ENCODE data around the gene UPK3A.

Gene UPK3A

DNA sequence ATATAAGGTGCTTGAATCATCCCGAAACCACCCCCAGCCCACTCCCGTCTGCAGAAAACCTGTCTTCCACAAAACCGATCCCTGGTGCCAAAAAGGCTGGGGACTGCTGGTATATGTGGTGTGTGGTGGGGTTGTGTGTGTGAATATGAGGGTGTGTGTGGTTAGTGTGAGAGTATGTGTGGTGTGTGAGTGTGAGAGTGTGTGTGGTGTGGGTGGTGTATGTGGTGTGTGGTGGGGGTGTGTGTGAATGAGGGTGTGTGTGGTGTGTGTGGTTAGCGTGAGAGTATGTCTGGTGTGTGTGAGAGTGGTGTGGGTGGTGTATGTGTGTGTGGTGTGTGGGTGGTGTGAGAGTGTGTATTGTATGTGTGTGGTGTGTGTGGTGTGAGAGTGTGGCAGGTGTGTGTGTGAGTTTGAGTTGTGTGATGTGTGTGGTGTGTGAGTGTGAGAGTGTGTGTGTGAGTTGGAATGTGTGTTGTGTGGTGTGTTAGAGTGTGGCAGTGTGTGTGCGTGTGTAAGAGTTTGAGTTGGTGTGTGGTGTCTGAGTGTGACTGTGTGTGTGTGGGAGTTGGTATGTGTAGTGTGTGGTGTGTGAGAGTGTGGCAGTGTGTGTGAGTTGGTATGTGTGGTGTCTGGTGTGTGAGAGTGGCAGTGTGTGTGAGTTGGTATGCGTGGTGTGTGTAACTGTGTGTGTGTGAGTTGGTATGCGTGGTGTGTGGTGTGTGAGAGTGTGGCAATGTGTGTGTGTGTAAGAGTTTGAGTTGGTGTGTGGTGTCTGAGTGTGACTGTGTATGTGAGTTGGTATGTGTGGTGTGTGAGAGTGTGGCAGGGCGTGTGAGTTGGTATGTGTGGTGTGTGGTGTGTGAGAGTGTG, 6.5 kb downstream of the UPK3A start:
- no peak for TF ChIP-seq FOXP2 (optimal IDR thresholded peaks at IDR 0.05; ENCODE audit: borderline replicate concordance, extremely low read depth, extremely low read length, insufficient read depth)
- no peak for TF ChIP-seq TAF1 (IDR thresholded peaks at IDR 0.05; ENCODE audit: borderline replicate concordance, insufficient read depth, low read length)
- TF ChIP-seq, protein P1, sequence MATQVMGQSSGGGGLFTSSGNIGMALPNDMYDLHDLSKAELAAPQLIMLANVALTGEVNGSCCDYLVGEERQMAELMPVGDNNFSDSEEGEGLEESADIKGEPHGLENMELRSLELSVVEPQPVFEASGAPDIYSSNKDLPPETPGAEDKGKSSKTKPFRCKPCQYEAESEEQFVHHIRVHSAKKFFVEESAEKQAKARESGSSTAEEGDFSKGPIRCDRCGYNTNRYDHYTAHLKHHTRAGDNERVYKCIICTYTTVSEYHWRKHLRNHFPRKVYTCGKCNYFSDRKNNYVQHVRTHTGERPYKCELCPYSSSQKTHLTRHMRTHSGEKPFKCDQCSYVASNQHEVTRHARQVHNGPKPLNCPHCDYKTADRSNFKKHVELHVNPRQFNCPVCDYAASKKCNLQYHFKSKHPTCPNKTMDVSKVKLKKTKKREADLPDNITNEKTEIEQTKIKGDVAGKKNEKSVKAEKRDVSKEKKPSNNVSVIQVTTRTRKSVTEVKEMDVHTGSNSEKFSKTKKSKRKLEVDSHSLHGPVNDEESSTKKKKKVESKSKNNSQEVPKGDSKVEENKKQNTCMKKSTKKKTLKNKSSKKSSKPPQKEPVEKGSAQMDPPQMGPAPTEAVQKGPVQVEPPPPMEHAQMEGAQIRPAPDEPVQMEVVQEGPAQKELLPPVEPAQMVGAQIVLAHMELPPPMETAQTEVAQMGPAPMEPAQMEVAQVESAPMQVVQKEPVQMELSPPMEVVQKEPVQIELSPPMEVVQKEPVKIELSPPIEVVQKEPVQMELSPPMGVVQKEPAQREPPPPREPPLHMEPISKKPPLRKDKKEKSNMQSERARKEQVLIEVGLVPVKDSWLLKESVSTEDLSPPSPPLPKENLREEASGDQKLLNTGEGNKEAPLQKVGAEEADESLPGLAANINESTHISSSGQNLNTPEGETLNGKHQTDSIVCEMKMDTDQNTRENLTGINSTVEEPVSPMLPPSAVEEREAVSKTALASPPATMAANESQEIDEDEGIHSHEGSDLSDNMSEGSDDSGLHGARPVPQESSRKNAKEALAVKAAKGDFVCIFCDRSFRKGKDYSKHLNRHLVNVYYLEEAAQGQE (IDR thresholded peaks at IDR 0.05; ENCODE audit: insufficient read depth in 1 of 2, low read depth in 2 of 2, low read length in 2 of 2): no peak
- TF ChIP-seq POLR2AphosphoS5 (IDR thresholded peaks at IDR 0.05; ENCODE audit: low read depth, low read length): no peak
- no peak for TF ChIP-seq SIN3A (IDR thresholded peaks at IDR 0.05; ENCODE audit: borderline replicate concordance, insufficient read depth, low read length)

DNA sequence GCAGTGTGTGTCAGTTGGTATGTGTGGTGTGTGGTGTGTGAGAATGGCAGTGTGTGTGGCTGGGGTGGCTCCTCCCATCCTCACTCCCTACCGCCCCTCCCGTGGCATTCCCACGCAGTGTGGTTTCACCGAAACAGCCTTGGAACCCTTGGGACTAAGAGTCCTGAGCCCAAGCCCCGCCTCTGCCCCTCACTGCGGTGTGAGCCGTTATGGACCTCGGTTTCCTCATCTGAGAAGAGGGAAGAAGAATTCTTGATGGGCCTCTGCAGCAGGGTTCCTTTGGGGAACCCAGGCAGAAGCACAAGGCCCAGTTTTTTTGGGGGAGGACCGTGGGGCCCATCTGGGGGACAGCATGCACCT, 7.2 kb downstream of the UPK3A start:
- TF ChIP-seq POLR2AphosphoS5 (IDR thresholded peaks at IDR 0.05; ENCODE audit: low read depth, low read length) (no peak), SIN3A (IDR thresholded peaks at IDR 0.05; ENCODE audit: borderline replicate concordance, insufficient read depth, low read length) (no peak), TAF1 (IDR thresholded peaks at IDR 0.05; ENCODE audit: borderline replicate concordance, insufficient read depth, low read length) (no peak), FOXP2 (optimal IDR thresholded peaks at IDR 0.05; ENCODE audit: borderline replicate concordance, extremely low read depth, extremely low read length, insufficient read depth) (no peak)
- TF ChIP-seq, protein P1 (IDR thresholded peaks at IDR 0.05; ENCODE audit: insufficient read depth in 1 of 2, low read depth in 2 of 2, low read length in 2 of 2): no peak

DNA sequence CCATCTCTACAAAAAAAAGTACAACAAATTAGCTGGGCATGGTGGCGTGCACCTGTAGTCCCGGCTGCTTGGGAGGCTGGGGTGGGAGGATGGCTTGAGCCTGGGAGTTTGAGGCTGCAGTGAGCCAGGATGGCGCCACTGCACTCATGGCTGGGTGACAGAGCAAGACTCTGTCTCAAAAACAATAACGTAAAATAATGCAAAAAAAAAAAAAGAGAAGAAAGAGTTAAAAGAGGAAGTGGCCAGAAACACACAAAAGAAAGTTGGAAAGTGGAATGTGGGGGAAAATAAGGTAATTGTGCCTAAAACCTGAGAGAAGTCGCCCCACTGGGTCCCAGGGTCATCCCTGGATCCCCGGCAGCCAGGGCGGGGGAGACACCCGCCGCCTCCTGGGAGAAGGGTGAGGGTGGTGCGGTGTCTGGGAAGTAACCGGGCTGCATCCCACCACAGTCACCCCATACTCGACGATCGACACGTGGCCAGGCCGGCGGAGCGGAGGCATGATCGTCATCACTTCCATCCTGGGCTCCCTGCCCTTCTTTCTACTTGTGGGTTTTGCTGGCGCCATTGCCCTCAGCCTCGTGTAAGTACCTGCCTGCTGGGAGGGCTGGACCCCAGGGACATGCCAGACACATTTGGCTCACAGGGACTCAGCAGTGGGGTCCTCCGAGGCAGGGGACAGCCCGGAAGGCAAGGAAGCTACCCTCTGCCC, 8.1 kb downstream of the UPK3A start:
- TF ChIP-seq TAF1 (IDR thresholded peaks at IDR 0.05; ENCODE audit: borderline replicate concordance, insufficient read depth, low read length): no peak
- no peak for TF ChIP-seq FOXP2 (optimal IDR thresholded peaks at IDR 0.05; ENCODE audit: borderline replicate concordance, extremely low read depth, extremely low read length, insufficient read depth)
- no peak for TF ChIP-seq SIN3A (IDR thresholded peaks at IDR 0.05; ENCODE audit: borderline replicate concordance, insufficient read depth, low read length)
- no peak for TF ChIP-seq POLR2AphosphoS5 (IDR thresholded peaks at IDR 0.05; ENCODE audit: low read depth, low read length)
- TF ChIP-seq, protein P1 (IDR thresholded peaks at IDR 0.05; ENCODE audit: insufficient read depth in 1 of 2, low read depth in 2 of 2, low read length in 2 of 2): no peak

DNA sequence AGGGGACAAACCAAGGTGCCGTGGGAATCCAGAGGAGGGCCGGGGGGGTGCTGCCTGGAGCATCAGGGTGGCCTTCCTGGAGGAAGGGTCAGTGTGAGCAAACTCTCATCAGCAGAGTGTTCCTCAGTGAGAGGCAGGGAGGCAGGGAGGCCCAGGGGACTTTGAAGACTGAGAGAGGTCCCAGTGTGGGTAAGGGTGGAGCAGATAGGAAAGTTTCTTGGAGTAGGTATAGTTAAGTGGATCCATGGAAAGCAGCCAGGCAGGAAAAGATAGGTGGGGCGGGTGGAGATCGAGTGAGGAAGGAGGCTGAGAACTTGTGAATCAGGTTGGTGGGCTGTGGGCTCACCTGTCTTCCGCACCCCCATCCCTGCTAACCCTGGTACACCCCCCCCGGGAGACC, 9.3 kb downstream of the UPK3A start:
- TF ChIP-seq FOXP2 (optimal IDR thresholded peaks at IDR 0.05; ENCODE audit: borderline replicate concordance, extremely low read depth, extremely low read length, insufficient read depth) (no peak), POLR2AphosphoS5 (IDR thresholded peaks at IDR 0.05; ENCODE audit: low read depth, low read length) (no peak), TAF1 (IDR thresholded peaks at IDR 0.05; ENCODE audit: borderline replicate concordance, insufficient read depth, low read length) (no peak), SIN3A (IDR thresholded peaks at IDR 0.05; ENCODE audit: borderline replicate concordance, insufficient read depth, low read length) (no peak)
- TF ChIP-seq, protein P1 (IDR thresholded peaks at IDR 0.05; ENCODE audit: insufficient read depth in 1 of 2, low read depth in 2 of 2, low read length in 2 of 2): no peak

Measured in PFSK-1 (cell line).